ENCODE data around the gene WNT9A.

The WNT9A gene

GRCh38 chr1:227953022-227953412, 5.3 kb upstream of the WNT9A start:
- DNase-seq: no peak

GRCh38 chr1:227952374-227953021, 4.8 kb upstream of the WNT9A start:
- DNase-seq: no peak

GRCh38 chr1:227951624-227952373, 4.1 kb upstream of the WNT9A start:
- no peak for DNase-seq

GRCh38 chr1:227950735-227951346, 3.1 kb upstream of the WNT9A start:
- no peak for DNase-seq

- no peak for DNase-seq
These were observed 2.4 kb upstream of the WNT9A start for GRCh38 chr1:227949954-227950734.

GRCh38 chr1:227949341-227949921, 1.7 kb upstream of the WNT9A start:
- DNase-seq: no peak

GRCh38 chr1:227948493-227949260, 945 bp upstream of the WNT9A start:
- DNase-seq: no peak

- DNase-seq: no peak
These were observed 401 bp downstream of the WNT9A start for GRCh38 chr1:227947386-227947675.

- peak; percentile 14 to 62 (median 36) for DNase-seq
These were observed 927 bp downstream of the WNT9A start for GRCh38 chr1:227946624-227947385.

GRCh38 chr1:227945891-227946623, 1.7 kb downstream of the WNT9A start:
- DNase-seq: no peak

- DNase-seq: no peak
These were observed 2.5 kb downstream of the WNT9A start for GRCh38 chr1:227944931-227945890.

- no peak for DNase-seq
These were observed 3.4 kb downstream of the WNT9A start for GRCh38 chr1:227944090-227944930.

- DNase-seq: no peak
These were observed 4.2 kb downstream of the WNT9A start for GRCh38 chr1:227943381-227944089.

- no peak for DNase-seq
These were observed 4.9 kb downstream of the WNT9A start for GRCh38 chr1:227942716-227943261.

GRCh38 chr1:227942021-227942715, 5.6 kb downstream of the WNT9A start:
- DNase-seq: no peak

- DNase-seq: no peak
These were observed 6.2 kb downstream of the WNT9A start for GRCh38 chr1:227941509-227942020.

GRCh38 chr1:227940791-227941241, 6.9 kb downstream of the WNT9A start:
- no peak for DNase-seq
